Breast epithelium (tissue), 3 donors: ENCODE results near the gene MCTP2.

ENCODE experiments used
- CTCF ChIP-seq, 3 donors: fragments of 450-650 bp; IDR thresholded peaks; one replicate each; pipeline ENCODE4 v1.5.1; 2016 to 2017; ENCODE audit warnings: antibody characterized with exemption in 3 of 3, mild to moderate bottlenecking in 3 of 3, moderate library complexity in 3 of 3
- POLR2A ChIP-seq: fragments of 450-650 bp; IDR thresholded peaks from one replicate; pipeline ENCODE4 v1.6.1; 2016; ENCODE audit warnings: antibody characterized with exemption, mild to moderate bottlenecking, moderate library complexity
- POLR2AphosphoS5 ChIP-seq, 3 donors: sonication (generic); formaldehyde crosslinking; IDR thresholded peaks; one replicate each; pipeline ENCODE4 v1.6.1; 2017; ENCODE audit warnings: antibody characterized with exemption in 3 of 3

GRCh38 chr15:94265009-94265408 is 33.6 kb downstream of the MCTP2 start:
- TF ChIP-seq POLR2A (no peak), CTCF (IDR thresholded peaks at IDR 0.05) (no peak), POLR2AphosphoS5 (IDR thresholded peaks at IDR 0.05) (no peak)
